RWPE1 (cell line): Measurements from ENCODE around the gene PLCD3.

ENCODE experiments used
- CTCF ChIA-PET: fragments of 350-600 bp; sonication (Branson Sonifier 250); formaldehyde crosslinking; extraction: SDS; loops from one replicate; lab custom pipeline; 2021; lab: Yijun Ruan, JAX
- POLR2A ChIA-PET: fragments of 400-600 bp; formaldehyde crosslinking; extraction: SDS; loops from one replicate; lab custom pipeline; 2020; ENCODE audit warnings: antibody characterized with exemption; ENCODE audit not compliant: low non-redundant PET; lab: Yijun Ruan, JAX
- DNase-seq: peaks from one replicate; pipeline ENCODE4 v3.0.0; 2012; ENCODE audit warnings: low spot score
- H3K27ac ChIP-seq: fragments of 450-650 bp; 2 replicates; pipeline ENCODE4 v1.5.1; 2017
- CTCF ChIP-seq: fragments of 450-650 bp; conservative IDR thresholded peaks from 2 replicates; pipeline ENCODE4 v1.5.1; 2017; ENCODE audit warnings: low read depth, mild to moderate bottlenecking

Gene PLCD3

GRCh38 chr17:45147581-45148182 is 15.4 kb upstream of the PLCD3 start:
- ChIA-PET CTCF (interaction anchor here (0.6 to 5.8 kb wide), 8 partner anchors 12 to 347 kb away, joined by 3 to 99 read pairs (median 15); partner anchors contain the start of genes ACBD4, HEXIM2 and PLCD3), POLR2A (interaction anchor here (0.7 to 4.8 kb wide), 5 partner anchors 12 to 169 kb away, joined by 3 to 51 read pairs (median 22); partner anchors contain the start of genes ACBD4, HEXIM2 and MAP3K14)
- H3K27ac ChIP-seq, result peak overlapping the region; percentile 95
- no peak for DNase-seq
- no peak for TF ChIP-seq CTCF

GRCh38 chr17:45146890-45147580 is 14.7 kb upstream of the PLCD3 start:
- no peak for DNase-seq
- H3K27ac ChIP-seq, result peak overlapping the region; percentile 95
- ChIA-PET POLR2A (interaction anchor here (2.9 kb wide), 1 partner anchor 14 kb away, joined by 22 read pairs; the partner anchor contains the start of gene HEXIM2), CTCF (interaction anchor here (0.6 to 1.7 kb wide), 5 partner anchors 12 to 346 kb away, joined by 3 to 8 read pairs (median 3); partner anchors contain the start of gene ACBD4)
- no peak for TF ChIP-seq CTCF

DNA sequence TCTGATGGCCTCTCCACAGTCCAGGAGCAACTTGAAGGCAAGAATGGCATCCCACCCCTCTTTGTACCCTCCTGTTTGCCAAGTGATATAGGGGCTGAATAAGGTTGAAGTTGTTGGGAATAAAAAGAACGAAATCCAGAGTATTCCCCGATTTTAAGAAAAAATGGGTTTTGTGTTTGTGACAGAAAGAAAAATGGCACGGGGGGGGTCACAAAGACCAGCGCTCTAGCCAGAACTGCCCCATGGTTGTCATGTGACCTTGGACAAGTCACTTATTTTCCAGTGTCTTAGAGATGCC is 14.2 kb upstream of the PLCD3 start:
- H3K27ac ChIP-seq, result peak overlapping the region; percentile 95
- POLR2A ChIA-PET, result no interaction called here
- DNase-seq, result no peak
- CTCF ChIA-PET, result interaction anchor here (0.9 to 1.7 kb wide), 4 partner anchors 11 to 52 kb away, joined by 3 to 8 read pairs (median 4); partner anchors contain the start of genes ACBD4 and PLCD3
- TF ChIP-seq CTCF, result no peak

DNA sequence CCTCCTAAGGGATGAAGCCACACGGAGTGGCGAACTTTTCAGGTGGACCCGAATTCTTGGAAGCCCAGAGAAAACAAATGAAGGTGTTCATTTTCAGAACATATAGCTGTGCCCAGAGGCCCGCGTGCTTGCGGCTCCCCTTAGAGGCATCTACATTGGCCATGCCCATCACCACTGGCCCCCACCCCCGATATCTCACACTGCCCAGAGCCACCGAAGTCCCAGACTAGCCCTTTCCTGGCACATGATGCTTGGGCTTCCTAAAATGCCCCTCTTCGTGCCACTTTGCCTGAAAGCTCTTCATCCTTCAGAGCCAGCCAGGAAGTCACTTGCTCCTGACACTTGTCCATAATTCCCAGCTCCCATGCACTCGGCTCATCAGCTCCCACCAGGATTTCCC is 13.9 kb upstream of the PLCD3 start:
- peak overlapping the region; percentile 95 for H3K27ac ChIP-seq
- DNase-seq, result no peak
- ChIA-PET POLR2A (no interaction called here), CTCF (interaction anchor here (0.9 to 1.7 kb wide), 4 partner anchors 11 to 52 kb away, joined by 3 to 8 read pairs (median 4); partner anchors contain the start of genes ACBD4 and PLCD3)
- no peak for TF ChIP-seq CTCF

DNA sequence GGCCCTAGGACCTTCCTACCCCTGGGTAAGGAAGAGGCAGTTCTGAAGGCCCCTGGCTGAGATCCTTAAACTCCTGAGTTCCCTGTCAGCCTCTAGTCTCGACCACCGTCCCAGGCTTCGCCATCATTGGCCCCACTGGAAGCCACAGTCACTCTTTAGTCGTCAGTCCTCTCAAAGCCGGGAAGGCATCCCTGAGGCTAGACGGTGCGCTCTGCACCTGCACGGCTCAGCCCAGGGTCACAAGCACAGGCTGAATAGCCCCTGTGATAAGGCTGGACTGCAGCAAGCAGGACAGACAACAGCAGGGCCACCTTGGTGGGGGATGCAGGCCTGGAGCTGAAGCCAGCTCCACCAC is 12.7 kb upstream of the PLCD3 start:
- no peak for TF ChIP-seq CTCF
- peak overlapping the region; percentile 95 for H3K27ac ChIP-seq
- DNase-seq, result no peak
- ChIA-PET POLR2A (interaction anchor here (0.5 to 0.6 kb wide), 2 partner anchors 11 to 28 kb away, joined by 3 to 6 read pairs; no protein-coding TSS in a partner anchor), CTCF (interaction anchor here (1.7 kb wide), 1 partner anchor 10 kb away, joined by 8 read pairs; the partner anchor contains the start of gene ACBD4)
